ENCODE results near the gene YBEY. TPM values are rescaled to one million over a fixed set of nuclear protein-coding genes. Genes with fewer than 3 reads are reported as not detected.

Gene YBEY
- total RNA-seq, 1 experiment from 2014 or later, result 18.8 TPM

DNA sequence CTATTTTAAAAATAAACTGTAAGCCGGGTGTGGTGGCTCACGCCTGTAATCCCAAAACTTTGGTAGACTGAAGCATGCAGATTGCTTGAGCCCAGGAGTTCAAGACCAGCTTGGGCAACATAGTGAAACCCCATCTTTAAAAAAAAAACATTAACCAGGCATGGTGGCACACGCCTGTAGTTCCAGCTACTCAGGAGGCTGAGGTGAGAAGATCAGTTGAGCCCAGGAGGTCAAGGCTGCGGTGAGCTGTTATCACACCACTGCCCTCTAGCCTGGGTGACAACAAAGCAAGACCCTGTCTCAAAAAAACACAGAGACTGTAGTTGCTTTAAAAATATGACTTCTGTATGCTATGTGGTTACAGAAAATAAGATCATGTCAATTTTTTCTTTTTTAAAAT lies 33.3 kb upstream of the YBEY start:
- no peak for DNase-seq (ENCODE audit: low spot score)
- BruUV-seq (replicated peaks), result no TSS peak
- Histone ChIP-seq H3K4me1 (ENCODE audit: insufficient read depth, low read length, poor library complexity, severe bottlenecking) (no peaks in the 10 kb centered on the region), H3K9me3 (ENCODE audit: low read depth, low read length, poor library complexity, severe bottlenecking) (no peaks in the 10 kb centered on the region), H3K4me3 (ENCODE audit: low read depth, low read length, poor library complexity, severe bottlenecking) (no peak overlapping the region), H3K36me3 (ENCODE audit: insufficient read depth, low read length, poor library complexity, severe bottlenecking) (peaks cover 86% of the 10 kb centered on the region), H3K27ac (ENCODE audit: low read depth, low read length, poor library complexity, severe bottlenecking) (no peak overlapping the region), H3K27me3 (replicated peaks; ENCODE audit: insufficient read depth, low read depth, low read length, poor library complexity) (no peaks in the 10 kb centered on the region)
- TF ChIP-seq, protein P1, sequence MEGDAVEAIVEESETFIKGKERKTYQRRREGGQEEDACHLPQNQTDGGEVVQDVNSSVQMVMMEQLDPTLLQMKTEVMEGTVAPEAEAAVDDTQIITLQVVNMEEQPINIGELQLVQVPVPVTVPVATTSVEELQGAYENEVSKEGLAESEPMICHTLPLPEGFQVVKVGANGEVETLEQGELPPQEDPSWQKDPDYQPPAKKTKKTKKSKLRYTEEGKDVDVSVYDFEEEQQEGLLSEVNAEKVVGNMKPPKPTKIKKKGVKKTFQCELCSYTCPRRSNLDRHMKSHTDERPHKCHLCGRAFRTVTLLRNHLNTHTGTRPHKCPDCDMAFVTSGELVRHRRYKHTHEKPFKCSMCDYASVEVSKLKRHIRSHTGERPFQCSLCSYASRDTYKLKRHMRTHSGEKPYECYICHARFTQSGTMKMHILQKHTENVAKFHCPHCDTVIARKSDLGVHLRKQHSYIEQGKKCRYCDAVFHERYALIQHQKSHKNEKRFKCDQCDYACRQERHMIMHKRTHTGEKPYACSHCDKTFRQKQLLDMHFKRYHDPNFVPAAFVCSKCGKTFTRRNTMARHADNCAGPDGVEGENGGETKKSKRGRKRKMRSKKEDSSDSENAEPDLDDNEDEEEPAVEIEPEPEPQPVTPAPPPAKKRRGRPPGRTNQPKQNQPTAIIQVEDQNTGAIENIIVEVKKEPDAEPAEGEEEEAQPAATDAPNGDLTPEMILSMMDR (conservative IDR thresholded peaks at IDR 0.05; ENCODE audit: low read depth, low read length), result no peak
- no peak for TF ChIP-seq EZH2 (IDR thresholded peaks at IDR 0.05; ENCODE audit: borderline replicate concordance, low read depth, low read length, poor library complexity, severe bottlenecking)
- intact Hi-C loops (cut with micrococcal nuclease; ENCODE audit: unreplicated experiment), result no loop called here
- CTCF ChIA-PET, result no interaction called here
- POLR2A ChIA-PET (ENCODE audit: low non-redundant PET), result no interaction called here

DNA sequence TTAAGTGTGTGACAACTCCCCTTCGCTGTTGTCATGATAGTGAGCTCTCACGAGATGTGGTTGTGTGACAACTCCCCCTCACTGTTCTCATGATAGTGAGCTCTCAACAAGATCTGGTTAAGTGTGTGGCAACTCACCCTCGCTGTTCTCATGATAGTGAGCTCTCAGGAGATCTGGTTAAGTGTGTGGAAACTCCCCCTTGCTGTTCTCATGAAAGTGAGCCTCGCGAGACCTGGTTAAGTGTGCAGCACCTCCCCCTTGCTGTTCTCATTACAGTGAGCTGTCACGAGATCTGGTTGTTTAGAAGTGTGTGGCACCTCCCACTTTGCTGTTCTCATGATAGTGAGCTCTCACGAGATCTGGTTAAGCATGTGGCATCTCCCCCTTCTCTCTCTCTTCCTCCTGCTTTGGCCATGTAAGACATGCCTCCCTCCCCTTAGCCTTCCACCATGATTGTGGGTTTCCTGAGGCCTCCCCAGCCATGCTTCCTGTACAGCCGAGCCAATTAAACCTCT lies 32.5 kb upstream of the YBEY start:
- TF ChIP-seq, protein P1 (conservative IDR thresholded peaks at IDR 0.05; ENCODE audit: low read depth, low read length), result no peak
- TF ChIP-seq EZH2 (IDR thresholded peaks at IDR 0.05; ENCODE audit: borderline replicate concordance, low read depth, low read length, poor library complexity, severe bottlenecking), result no peak
- Histone ChIP-seq H3K9me3 (ENCODE audit: low read depth, low read length, poor library complexity, severe bottlenecking) (no peaks in the 10 kb centered on the region), H3K4me3 (ENCODE audit: low read depth, low read length, poor library complexity, severe bottlenecking) (no peak overlapping the region), H3K27me3 (replicated peaks; ENCODE audit: insufficient read depth, low read depth, low read length, poor library complexity) (no peaks in the 10 kb centered on the region), H3K27ac (ENCODE audit: low read depth, low read length, poor library complexity, severe bottlenecking) (peak overlapping the region; percentile 53), H3K36me3 (ENCODE audit: insufficient read depth, low read length, poor library complexity, severe bottlenecking) (peaks cover 94% of the 10 kb centered on the region), H3K4me1 (ENCODE audit: insufficient read depth, low read length, poor library complexity, severe bottlenecking) (no peaks in the 10 kb centered on the region)
- peak; percentile 52 for DNase-seq (ENCODE audit: low spot score)
- BruUV-seq (replicated peaks), result no TSS peak
- intact Hi-C loops (cut with micrococcal nuclease; ENCODE audit: unreplicated experiment), result no loop called here
- ChIA-PET POLR2A (ENCODE audit: low non-redundant PET) (no interaction called here), CTCF (no interaction called here)

DNA sequence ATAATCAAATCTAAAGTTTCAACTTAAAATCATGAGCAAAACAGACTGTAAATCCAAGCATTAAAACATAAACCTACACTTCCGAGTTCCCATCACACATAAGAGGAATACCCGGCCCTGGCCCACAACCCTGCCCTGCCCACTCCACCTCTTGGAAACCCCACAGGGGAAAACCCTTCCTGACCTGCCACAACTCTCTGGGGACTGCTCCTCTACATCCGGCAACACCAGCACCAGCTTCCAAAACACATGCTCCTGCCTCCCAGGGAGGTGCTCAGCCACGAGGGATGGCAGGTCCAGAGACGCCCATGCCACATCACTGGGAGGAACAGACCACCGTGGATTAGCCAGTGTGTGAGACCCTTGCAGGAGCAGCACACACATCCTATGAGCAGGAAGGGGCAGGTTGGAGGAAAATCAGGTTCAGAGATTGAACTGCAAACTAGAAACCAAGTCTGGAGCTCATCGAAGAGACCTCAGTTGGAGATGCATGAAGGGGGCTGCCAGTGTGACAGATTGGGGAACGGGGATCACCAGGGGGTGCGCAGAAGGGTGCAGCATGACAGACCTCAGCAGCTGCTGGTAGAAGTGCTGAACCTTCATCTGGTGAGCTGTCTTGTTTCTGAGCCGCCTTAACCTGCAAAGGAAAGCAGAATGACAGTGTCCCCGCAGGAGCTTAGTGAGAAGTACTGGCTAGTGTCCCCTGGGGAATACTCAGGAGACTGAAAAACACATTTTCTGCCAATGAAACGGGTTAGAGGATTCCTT lies 31.8 kb upstream of the YBEY start:
- Histone ChIP-seq H3K27me3 (replicated peaks; ENCODE audit: insufficient read depth, low read depth, low read length, poor library complexity) (no peaks in the 10 kb centered on the region), H3K36me3 (ENCODE audit: insufficient read depth, low read length, poor library complexity, severe bottlenecking) (peaks cover 92% of the 10 kb centered on the region), H3K9me3 (ENCODE audit: low read depth, low read length, poor library complexity, severe bottlenecking) (no peaks in the 10 kb centered on the region), H3K4me3 (ENCODE audit: low read depth, low read length, poor library complexity, severe bottlenecking) (no peak overlapping the region), H3K4me1 (ENCODE audit: insufficient read depth, low read length, poor library complexity, severe bottlenecking) (no peaks in the 10 kb centered on the region), H3K27ac (ENCODE audit: low read depth, low read length, poor library complexity, severe bottlenecking) (peak overlapping the region; percentile 53)
- peak; percentile 17 for DNase-seq (ENCODE audit: low spot score)
- ChIA-PET CTCF (no interaction called here), POLR2A (ENCODE audit: low non-redundant PET) (no interaction called here)
- BruUV-seq (replicated peaks), result no TSS peak
- intact Hi-C loops (cut with micrococcal nuclease; ENCODE audit: unreplicated experiment), result no loop called here
- no peak for TF ChIP-seq EZH2 (IDR thresholded peaks at IDR 0.05; ENCODE audit: borderline replicate concordance, low read depth, low read length, poor library complexity, severe bottlenecking)
- TF ChIP-seq, protein P1 (conservative IDR thresholded peaks at IDR 0.05; ENCODE audit: low read depth, low read length), result no peak
